ENCODE measurements around the gene PYY. TPM values are rescaled to one million over a fixed set of nuclear protein-coding genes. Genes with fewer than 3 reads are reported as not detected.

Gene PYY
- under 1 TPM in 1 of 2 donors, not detected in 1; 0.25 TPM for total RNA-seq
- polyA plus RNA-seq: under 1 TPM in 1 of 2 donors, not detected in 1; 0.05 TPM
- long read RNA-seq, donor 1: 0 reads
- long read RNA-seq, donor 2: 0 reads
- long read RNA-seq, donor 3: 0 reads
- long read RNA-seq, donor 4, partial matches to known transcripts: 6 of 11 reads
- long read RNA-seq, donor 4, other reads (novel, unspliced or antisense): 5 of 11 reads
- long read RNA-seq, donor 5: 0 reads

GRCh38 chr17:43953746-43954145 is at the start of gene PYY:
Gene PYY, minus strand, starts transcription at chr17:43953940. Its CDS starts 457 bp downstream, at chr17:43953483.
- Histone ChIP-seq H3K36me3 (ENCODE audit: control insufficient read depth in 4 of 4, insufficient read depth in 4 of 4, low read length in 4 of 4) (no peaks in the 10 kb centered on the region), H3K27me3 (ENCODE audit: control insufficient read depth in 3 of 3, insufficient read depth in 3 of 3, low read length in 2 of 3) (peaks cover 0 to 43% (median 33%) of the 10 kb centered on the region in 3 donors)
- WGBS, 2 donors: 54 to 60% methylated on average over 11 of the region's 11 CpGs

GRCh38 chr17:44002141-44002848 is 48.6 kb upstream of the PYY start:
- Histone ChIP-seq H3K9ac (ENCODE audit: insufficient read depth in 1 of 2, low read length in 2 of 2) (no peak overlapping the region), H3K9me3 (ENCODE audit: control insufficient read depth in 4 of 4, insufficient read depth in 3 of 4, low read length in 3 of 4) (no peaks in the 10 kb centered on the region), H3K4me3 (no peak overlapping the region), H3K4me1 (ENCODE audit: control insufficient read depth in 5 of 5, insufficient read depth in 5 of 5, low read length in 5 of 5) (peaks cover 0 to 18% (median 7%) of the 10 kb centered on the region in 5 donors), H3K27ac (ENCODE audit: low read depth in 1 of 2, low read length in 1 of 2) (no peak overlapping the region), H3K27me3 (ENCODE audit: control insufficient read depth in 3 of 3, insufficient read depth in 3 of 3, low read length in 2 of 3) (peaks cover 0 to 33% (median 32%) of the 10 kb centered on the region in 3 donors), H3K36me3 (ENCODE audit: control insufficient read depth in 4 of 4, insufficient read depth in 4 of 4, low read length in 4 of 4) (no peaks in the 10 kb centered on the region)
- no peak for TF ChIP-seq CTCF (IDR thresholded peaks at IDR 0.05; ENCODE audit: control extremely low read depth, extremely low read depth)
- no peak for DNase-seq
- WGBS, 2 donors: 76 to 85% methylated on average over 9 of the region's 9 CpGs
- ATAC-seq (ENCODE audit: insufficient read depth, low FRiP score): no peak

More at GRCh38 chr17:43953746-43954145, at the start of gene PYY:
- no peak for ATAC-seq (ENCODE audit: insufficient read depth, low FRiP score)
- H3K9ac ChIP-seq (ENCODE audit: insufficient read depth in 1 of 2, low read length in 2 of 2): no peak within 1 kb of the TSS
- peaks cover 0 to 8% (median 5%) of the 10 kb centered on the region in 5 donors for H3K4me1 ChIP-seq (ENCODE audit: control insufficient read depth in 5 of 5, insufficient read depth in 5 of 5, low read length in 5 of 5)
- no peak for TF ChIP-seq CTCF (IDR thresholded peaks at IDR 0.05; ENCODE audit: control extremely low read depth, extremely low read depth)
- no peak within 1 kb of the TSS for H3K4me3 ChIP-seq
- no peak for DNase-seq
- H3K9me3 ChIP-seq (ENCODE audit: control insufficient read depth in 4 of 4, insufficient read depth in 3 of 4, low read length in 3 of 4): peaks cover 0 to 4% (median 0%) of the 10 kb centered on the region in 4 donors
- H3K27ac ChIP-seq (ENCODE audit: low read depth in 1 of 2, low read length in 1 of 2): no peak within 1 kb of the TSS

- no peak overlapping the region for H3K4me3 ChIP-seq
- no peak for TF ChIP-seq CTCF (IDR thresholded peaks at IDR 0.05; ENCODE audit: control extremely low read depth, extremely low read depth)
- H3K4me1 ChIP-seq (ENCODE audit: control insufficient read depth in 5 of 5, insufficient read depth in 5 of 5, low read length in 5 of 5): peaks cover 0 to 18% (median 7%) of the 10 kb centered on the region in 5 donors
- WGBS, 2 donors: 69 to 92% methylated on average over 2 of the region's 2 CpGs
- no peak overlapping the region for H3K27ac ChIP-seq (ENCODE audit: low read depth in 1 of 2, low read length in 1 of 2)
- H3K27me3 ChIP-seq (ENCODE audit: control insufficient read depth in 3 of 3, insufficient read depth in 3 of 3, low read length in 2 of 3): peaks cover 0 to 33% (median 32%) of the 10 kb centered on the region in 3 donors
- DNase-seq (no peak), ATAC-seq (ENCODE audit: insufficient read depth, low FRiP score) (no peak)
- no peak overlapping the region for H3K9ac ChIP-seq (ENCODE audit: insufficient read depth in 1 of 2, low read length in 2 of 2)
- H3K9me3 ChIP-seq (ENCODE audit: control insufficient read depth in 4 of 4, insufficient read depth in 3 of 4, low read length in 3 of 4): no peaks in the 10 kb centered on the region
- no peaks in the 10 kb centered on the region for H3K36me3 ChIP-seq (ENCODE audit: control insufficient read depth in 4 of 4, insufficient read depth in 4 of 4, low read length in 4 of 4)
Measured at GRCh38 chr17:44001461-44001920, 47.8 kb upstream of the PYY start.

Data from lung (tissue), 16 donors.